Measurements from ENCODE around the gene CACNG4.
"Not testable (repeated sequence)": the region's sequence is repeated elsewhere in the genome, so short reads cannot be mapped to it uniquely, and the experiment has no call there.

The CACNG4 gene

GRCh38 chr17:67018471-67019434 lies 54.2 kb downstream of the CACNG4 start:
- no peak for FAIRE-seq

GRCh38 chr17:67019809-67020208 lies 55.3 kb downstream of the CACNG4 start:
- FAIRE-seq = no peak

- FAIRE-seq = no peak
These were observed 55.8 kb downstream of the CACNG4 start for GRCh38 chr17:67020293-67020766.

- FAIRE-seq = no peak
These were observed 56.7 kb downstream of the CACNG4 start for GRCh38 chr17:67021196-67021595.

- FAIRE-seq = no peak
These were observed 57.4 kb downstream of the CACNG4 start for GRCh38 chr17:67021743-67022450.

- no peak for FAIRE-seq
These were observed 57.9 kb downstream of the CACNG4 start for GRCh38 chr17:67022451-67022810.

- no peak for FAIRE-seq
These were observed 60.2 kb downstream of the CACNG4 start for GRCh38 chr17:67024736-67025135.

- FAIRE-seq = no peak
These were observed 60.8 kb downstream of the CACNG4 start for GRCh38 chr17:67025216-67025792.

- no peak for FAIRE-seq
These were observed 61.8 kb downstream of the CACNG4 start for GRCh38 chr17:67026341-67026740.

- no peak for FAIRE-seq
These were observed 62.6 kb downstream of the CACNG4 start for GRCh38 chr17:67027031-67027628.

GRCh38 chr17:67030641-67031040 lies 66.1 kb downstream of the CACNG4 start:
- FAIRE-seq = no peak

- FAIRE-seq = no peak
These were observed 67.9 kb downstream of the CACNG4 start for GRCh38 chr17:67032382-67032781.

- no peak for FAIRE-seq
These were observed 68.5 kb downstream of the CACNG4 start for GRCh38 chr17:67032985-67033384.

- no peak for FAIRE-seq
These were observed 69.1 kb downstream of the CACNG4 start for GRCh38 chr17:67033613-67034012.

- FAIRE-seq = no peak
These were observed 70.9 kb downstream of the CACNG4 start for GRCh38 chr17:67035131-67036083.

GRCh38 chr17:67038861-67039365 lies 74.4 kb downstream of the CACNG4 start:
- no peak for FAIRE-seq

- FAIRE-seq = no peak
These were observed 76.1 kb downstream of the CACNG4 start for GRCh38 chr17:67040652-67041051.

GRCh38 chr17:67041119-67041518 lies 76.6 kb downstream of the CACNG4 start:
- FAIRE-seq = not testable (repeated sequence)

GRCh38 chr17:67041531-67041930 lies 77.0 kb downstream of the CACNG4 start:
- no peak for FAIRE-seq

GRCh38 chr17:67041941-67042899 lies 77.7 kb downstream of the CACNG4 start:
- no peak for FAIRE-seq
